AG04450 (cell line): ENCODE results near the gene TBCD. TPM values are rescaled to one million over a fixed set of nuclear protein-coding genes. Genes with fewer than 3 reads are reported as not detected.

ENCODE experiments used
- CTCF ChIA-PET: fragments of 300-600, 350-600 bp; formaldehyde crosslinking; extraction: SDS; loops from one replicate; lab custom pipeline; 2022; ENCODE audit warnings: antibody characterized with exemption, inconsistent platforms; lab: Charles Lee
- POLR2A ChIA-PET: fragments of 350-600 bp; formaldehyde crosslinking; extraction: SDS; loops from one replicate; lab custom pipeline; 2021; ENCODE audit warnings: antibody characterized with exemption, inconsistent platforms; lab: Yijun Ruan, JAX
- DNase-seq: peaks from one replicate; pipeline ENCODE4 v3.0.0-alpha.2; 2011; ENCODE audit warnings: low read depth, low spot score
- H3K27ac ChIP-seq: one replicate; pipeline ENCODE4 v1.5.1; 2012; ENCODE audit warnings: low read depth, low read length, control low read depth
- H3K27me3 ChIP-seq: one replicate; pipeline ENCODE4 v1.6.0; 2012; ENCODE audit warnings: low read length; ENCODE audit not compliant: control insufficient read depth, insufficient read depth
- H3K4me3 ChIP-seq: 2 replicates; pipeline ENCODE4 v1.5.1; 2011; ENCODE audit warnings: mild to moderate bottlenecking, low read depth, low read length, control low read depth
- H3K9me3 ChIP-seq: 2 replicates; pipeline ENCODE4 v1.5.1; 2012; ENCODE audit warnings: low read length; ENCODE audit not compliant: control insufficient read depth, insufficient read depth
- CTCF ChIP-seq: IDR thresholded peaks from 2 replicates; pipeline ENCODE4 v1.5.1; 2011; ENCODE audit warnings: low read depth, low read length, control low read depth, inconsistent platforms
- polyA minus RNA-seq: library from RNA; depleted of rRNA, polyadenylated mRNA; stranded (reverse); fragments of >200 nt; gene quantifications from 2 replicates; pipeline ENCODE4 v1.2.3, GENCODE V29; 2011; rRNA and poly(A)+ RNA removed
- polyA plus RNA-seq: library from polyadenylated mRNA; depleted of rRNA; stranded (reverse); fragments of >200 nt; gene quantifications from 2 replicates; pipeline ENCODE4 v1.2.3, GENCODE V29; 2011; rRNA removed

TBCD gene
- polyA plus RNA-seq = 28.5 and 39.8 TPM in 2 replicates
- 38.0 and 42.9 TPM in 2 replicates for polyA minus RNA-seq

GRCh38 chr17:82751571-82752370, at the start of gene TBCD:
Gene TBCD, plus strand, starts transcription at chr17:82752065. Its CDS starts 129 bp downstream, at chr17:82752194.
- ChIA-PET POLR2A (no interaction called here), CTCF (no interaction called here)
- Histone ChIP-seq H3K27ac (no peak within 1 kb of the TSS), H3K4me3 (peak within 1 kb of the TSS; percentile 86), H3K9me3 (peaks cover 9% of the 10 kb centered on the region), H3K27me3 (no peaks in the 10 kb centered on the region)
- peak; percentile 72 for DNase-seq
- no peak for TF ChIP-seq CTCF

GRCh38 chr17:82702231-82702927, 49.5 kb upstream of the TBCD start:
- POLR2A ChIA-PET = interaction anchor here (0.5 to 1.1 kb wide), 3 partner anchors 9 to 21 kb away, joined by 3 to 8 read pairs (median 5); no protein-coding TSS in a partner anchor
- Histone ChIP-seq H3K9me3 (peaks cover 2% of the 10 kb centered on the region), H3K27ac (peak overlapping the region; percentile 2), H3K27me3 (peaks cover 3% of the 10 kb centered on the region), H3K4me3 (no peak overlapping the region)
- TF ChIP-seq CTCF = no peak
- DNase-seq = no peak
- CTCF ChIA-PET = no interaction called here

GRCh38 chr17:82703036-82703745, 48.7 kb upstream of the TBCD start:
- TF ChIP-seq CTCF = no peak
- CTCF ChIA-PET = no interaction called here
- no peak for DNase-seq
- Histone ChIP-seq H3K9me3 (peaks cover 2% of the 10 kb centered on the region), H3K4me3 (no peak overlapping the region), H3K27ac (no peak overlapping the region), H3K27me3 (peaks cover 2% of the 10 kb centered on the region)
- POLR2A ChIA-PET = interaction anchor here (0.6 kb wide), 1 partner anchor 10 kb away, joined by 3 read pairs; no protein-coding TSS in a partner anchor

GRCh38 chr17:82703935-82704865, 47.7 kb upstream of the TBCD start:
- no peak for DNase-seq
- H3K27me3 ChIP-seq = peaks cover 2% of the 10 kb centered on the region
- no peak overlapping the region for H3K27ac ChIP-seq
- no peak for TF ChIP-seq CTCF
- ChIA-PET CTCF (no interaction called here), POLR2A (no interaction called here)
- no peak overlapping the region for H3K4me3 ChIP-seq
- H3K9me3 ChIP-seq = peaks cover 2% of the 10 kb centered on the region
